Stimulated activated CD4-positive, alpha-beta T cell treated with anti-CD3 and anti-CD28 coated beads, TNF-alpha, amount 100 ng/mL, for 48 hours (primary cell): ENCODE measurements around the gene DPP8.
A peak's percentile ranks its signal among the peaks of the same experiment; 100 is the strongest.
"Not testable (repeated sequence)": the region's sequence is repeated elsewhere in the genome, so short reads cannot be mapped to it uniquely, and the experiment has no call there.

ENCODE experiments used
- DNase-seq, 3 donors: peaks; one replicate each; pipeline ENCODE4 v3.0.0-alpha.2; 2020; ENCODE audit warnings: low read depth in 3 of 3

Gene DPP8

DNA sequence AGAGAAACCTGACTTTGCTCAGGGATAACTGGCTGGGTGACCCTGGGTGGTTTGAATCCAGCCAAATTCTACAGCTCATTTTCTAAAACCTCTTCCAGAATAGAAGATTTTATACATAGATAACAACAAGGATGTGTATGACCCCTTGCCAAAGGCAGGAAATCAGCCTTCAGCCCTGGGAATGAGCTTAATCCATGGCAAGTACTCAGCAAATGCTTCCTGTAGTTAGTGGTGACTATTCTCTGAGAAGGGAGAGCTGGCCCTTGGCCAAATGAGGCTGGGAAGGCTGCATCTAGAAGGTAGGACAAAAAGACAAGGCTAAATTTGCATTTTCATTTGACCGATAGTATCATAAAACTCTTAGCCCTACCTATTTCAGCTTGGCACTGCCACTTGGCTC lies 8.1 kb upstream of the DPP8 start:
- no peak for DNase-seq

DNA sequence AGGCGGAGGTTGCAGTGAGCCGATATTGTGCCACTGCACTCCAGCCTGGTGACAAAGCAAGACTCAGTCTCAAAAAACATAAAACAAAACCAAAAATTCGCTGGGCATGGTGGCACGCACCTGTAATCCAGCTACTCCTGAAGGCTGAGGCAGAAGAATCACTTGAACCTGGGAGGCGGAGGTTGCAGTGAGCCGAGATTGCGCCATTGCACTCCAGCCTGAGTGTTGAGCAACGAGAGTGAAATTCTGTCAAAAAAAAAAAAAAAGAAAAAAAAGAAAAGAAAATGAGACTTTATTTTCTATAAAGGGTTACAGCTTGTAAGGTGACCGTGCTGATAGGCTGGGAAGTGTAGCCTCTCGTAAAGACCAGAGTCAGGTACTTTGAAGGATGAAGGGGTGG lies 6.7 kb upstream of the DPP8 start:
- DNase-seq: no peak

DNA sequence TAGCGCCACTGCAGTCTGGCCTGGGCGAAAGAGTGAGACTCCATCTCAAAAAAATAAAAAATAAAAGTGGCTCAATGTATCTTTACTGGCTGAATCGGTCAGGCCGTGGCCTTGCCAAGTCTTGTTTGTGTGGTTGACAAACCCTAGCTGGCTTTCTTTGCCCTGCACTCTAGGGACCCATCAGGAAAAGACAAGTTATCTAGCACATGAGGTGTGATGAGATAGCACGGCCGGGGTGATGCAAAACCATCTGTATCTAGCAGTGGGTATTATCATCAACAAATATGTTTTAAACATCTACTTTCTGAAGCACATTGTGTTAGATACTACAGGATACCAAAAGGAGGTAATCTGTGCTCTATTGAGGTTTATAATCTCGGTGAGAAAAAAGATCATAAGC lies 3.9 kb upstream of the DPP8 start:
- DNase-seq: no peak

DNA sequence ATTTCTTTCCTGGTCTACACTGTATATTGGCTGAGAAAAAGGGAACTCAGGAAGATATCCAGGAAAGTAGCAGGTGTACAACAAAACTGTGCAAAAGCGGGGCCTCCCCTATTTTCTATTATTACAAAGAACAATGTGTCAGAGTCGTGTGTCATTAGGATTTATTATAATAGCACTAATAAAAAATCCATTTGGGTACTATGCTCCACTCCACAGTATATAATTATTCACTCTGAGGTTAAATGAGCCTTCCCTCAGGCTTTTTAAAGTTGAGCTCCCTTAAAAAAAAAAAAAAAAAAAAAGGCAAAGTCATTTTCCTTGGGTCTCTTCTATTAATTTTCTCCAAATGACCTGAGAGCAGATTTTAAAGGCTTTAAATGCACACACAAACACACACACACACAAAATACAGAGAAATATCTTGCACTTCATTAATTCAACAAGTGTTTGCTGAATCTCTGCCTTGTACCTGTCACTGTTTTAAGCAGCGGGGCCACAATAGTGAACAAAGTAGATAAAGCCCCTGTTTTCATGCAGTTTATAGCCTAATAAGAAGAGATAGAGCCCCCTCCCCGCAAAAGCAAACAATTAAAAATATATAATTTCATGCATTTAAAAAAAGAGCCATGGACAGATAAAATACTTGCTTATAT lies 1.3 kb upstream of the DPP8 start:
- DNase-seq: no peak

GRCh38 chr15:65517866-65518207 lies 348 bp upstream of the DPP8 start:
- DNase-seq: no peak

- no peak for DNase-seq
Measured at GRCh38 chr15:65512807-65513416, 4.6 kb downstream of the DPP8 start.

DNA sequence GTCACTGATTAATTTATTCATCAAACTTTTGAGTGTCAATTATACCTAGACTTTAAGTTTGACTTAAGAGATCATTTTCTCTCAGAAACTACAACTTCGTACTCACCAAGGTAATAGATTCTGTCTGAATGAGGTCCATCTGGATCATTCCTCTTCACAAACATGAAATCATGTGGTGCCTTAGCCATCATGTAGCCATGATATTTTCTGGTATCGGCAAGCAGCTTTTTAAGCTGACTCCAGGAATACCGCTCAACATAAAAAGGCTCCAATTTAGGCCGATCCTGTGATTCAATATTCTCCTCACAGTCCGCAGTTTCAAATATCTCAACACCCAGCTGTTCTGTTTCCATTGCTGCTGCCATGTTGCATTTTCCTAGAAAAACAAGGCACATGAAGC lies 5.3 kb downstream of the DPP8 start:
- no peak for DNase-seq

- no peak for DNase-seq
Measured at GRCh38 chr15:65509321-65509720, 8.2 kb downstream of the DPP8 start.

- DNase-seq: no peak
Measured at GRCh38 chr15:65494076-65494475, 23.4 kb downstream of the DPP8 start.

GRCh38 chr15:65484876-65485275 lies 32.6 kb downstream of the DPP8 start:
- no peak for DNase-seq

GRCh38 chr15:65476903-65477302 lies 40.6 kb downstream of the DPP8 start:
- DNase-seq: no peak

- no peak for DNase-seq
Measured at GRCh38 chr15:65470866-65471265, 46.6 kb downstream of the DPP8 start.

GRCh38 chr15:65468229-65468909 lies 49.1 kb downstream of the DPP8 start:
- DNase-seq: no peak

DNA sequence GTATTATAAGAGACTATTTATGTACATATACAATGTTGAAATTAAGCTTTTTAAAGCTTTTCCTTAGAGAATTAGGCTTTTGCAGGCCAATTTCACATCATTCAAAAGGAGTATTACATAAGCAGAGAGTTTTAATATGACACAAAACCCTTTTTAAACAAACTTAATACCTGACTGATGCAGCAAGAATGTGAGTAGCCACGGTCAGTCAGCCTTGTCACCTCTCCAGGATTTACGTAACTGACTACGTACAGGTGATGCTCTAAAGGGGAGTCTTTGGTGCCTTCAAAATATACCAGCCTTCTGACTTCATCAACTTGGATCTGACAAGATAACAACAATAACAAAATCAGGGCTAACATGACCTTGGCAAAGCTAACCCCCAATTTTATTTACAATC lies 50.6 kb downstream of the DPP8 start:
- no peak for DNase-seq

- not testable (repeated sequence) for DNase-seq
Measured at GRCh38 chr15:65463096-65463495, 54.4 kb downstream of the DPP8 start.

DNA sequence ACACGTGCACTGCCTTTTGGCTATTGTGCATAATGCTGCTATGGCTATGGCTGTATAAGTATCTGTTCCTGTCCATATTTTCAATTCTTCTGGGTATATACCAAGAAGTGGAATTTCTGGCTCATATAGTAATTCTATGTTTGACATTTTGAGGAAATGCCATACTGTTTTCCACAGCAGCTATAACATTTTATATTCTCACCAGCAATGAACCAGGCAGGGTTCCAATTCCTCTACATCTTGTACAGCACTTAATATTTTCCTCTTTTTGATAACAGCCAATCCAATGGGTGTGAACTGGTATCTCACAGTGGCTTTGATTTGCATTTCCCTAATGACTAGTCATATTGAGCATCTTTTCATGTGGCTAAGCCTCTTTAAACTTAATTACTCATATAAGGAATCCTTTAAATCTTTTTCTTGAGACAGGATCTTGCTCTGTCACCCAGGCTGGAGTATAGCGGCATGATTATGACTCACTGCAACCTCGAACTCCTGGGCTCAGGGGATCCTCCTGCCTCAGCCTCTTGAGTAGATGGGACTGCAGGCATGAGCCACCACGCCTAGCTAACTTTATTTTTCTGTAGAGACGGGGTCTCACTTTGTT lies 56.6 kb downstream of the DPP8 start:
- peak; percentile 7 to 37 (median 13) for DNase-seq

DNA sequence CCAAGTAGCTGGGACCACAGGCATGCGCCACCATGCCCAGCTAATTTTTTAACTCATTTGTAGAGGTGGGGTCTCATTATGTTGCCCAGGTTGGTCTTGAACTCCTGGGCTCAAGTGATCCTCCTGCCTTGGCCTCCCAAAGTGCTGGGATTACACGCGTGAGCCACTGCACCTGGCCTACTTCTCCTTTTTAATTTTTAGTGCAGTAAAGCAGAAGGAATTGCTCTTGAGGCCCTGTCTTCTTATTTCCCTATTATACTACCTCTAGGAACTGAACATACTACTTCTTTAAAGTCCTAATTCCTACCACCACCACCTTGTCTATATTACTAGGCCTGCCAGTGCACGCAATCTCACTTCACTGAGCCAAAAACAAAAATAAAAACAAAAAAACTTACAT lies 62.2 kb downstream of the DPP8 start:
- not testable (repeated sequence) for DNase-seq

DNA sequence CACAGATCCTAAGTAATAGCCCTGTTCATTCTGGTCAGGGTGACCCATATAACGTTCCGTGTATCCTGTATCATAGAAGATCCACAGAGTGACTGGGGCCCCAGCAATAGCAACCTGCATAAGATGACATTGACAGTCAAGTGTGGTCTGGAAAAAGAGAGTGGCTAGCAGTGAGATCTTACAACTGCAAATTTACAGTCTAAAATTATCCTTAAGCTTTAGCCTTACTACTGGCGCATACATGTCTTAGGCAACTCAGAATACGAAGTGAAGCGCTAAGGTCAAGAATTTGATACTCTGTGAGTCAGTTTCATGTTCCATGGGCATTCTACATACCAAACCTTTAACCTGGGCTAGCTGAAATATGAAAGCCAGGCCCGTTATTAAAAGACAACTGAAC lies 65.5 kb downstream of the DPP8 start:
- DNase-seq: no peak

DNA sequence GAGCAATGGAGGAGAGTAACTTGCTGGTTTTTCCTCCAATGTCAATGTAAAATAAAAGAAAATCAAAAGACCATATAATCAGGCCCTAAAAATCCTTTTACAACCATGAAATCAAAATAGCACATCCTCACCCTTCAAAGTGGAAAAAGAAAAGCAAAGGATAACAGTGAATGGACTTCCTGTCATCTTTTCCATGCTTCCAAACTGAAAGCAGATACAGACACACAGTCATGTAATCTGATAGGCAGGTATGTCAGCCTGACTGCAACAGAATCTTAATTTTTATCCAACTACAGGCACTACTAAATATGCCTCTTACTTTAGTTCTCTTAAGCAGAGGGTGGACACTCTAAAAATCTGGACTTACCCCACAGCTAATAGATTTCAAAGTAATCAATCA lies 66.9 kb downstream of the DPP8 start:
- no peak for DNase-seq

DNA sequence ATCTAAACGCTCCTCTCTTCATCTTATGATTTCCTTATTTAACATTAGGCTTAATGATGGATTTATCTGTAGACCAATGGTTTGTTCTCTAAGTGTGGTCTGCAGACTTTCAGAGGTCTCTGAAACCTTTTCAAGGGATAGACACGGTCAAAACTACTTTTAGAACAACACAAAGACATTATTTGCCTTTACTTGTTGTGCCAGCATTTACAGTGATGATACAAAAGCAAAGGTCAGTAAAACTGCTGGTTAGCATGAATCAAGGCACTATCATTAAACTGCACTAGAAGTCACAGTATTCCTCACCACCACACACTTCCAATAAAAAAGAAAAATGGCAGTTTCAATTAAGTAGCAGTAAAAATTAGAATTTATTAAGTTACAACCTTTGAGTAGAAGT lies 70.3 kb downstream of the DPP8 start:
- DNase-seq: no peak

- no peak for DNase-seq
Measured at GRCh38 chr15:65434201-65434600, 83.3 kb downstream of the DPP8 start.

DNA sequence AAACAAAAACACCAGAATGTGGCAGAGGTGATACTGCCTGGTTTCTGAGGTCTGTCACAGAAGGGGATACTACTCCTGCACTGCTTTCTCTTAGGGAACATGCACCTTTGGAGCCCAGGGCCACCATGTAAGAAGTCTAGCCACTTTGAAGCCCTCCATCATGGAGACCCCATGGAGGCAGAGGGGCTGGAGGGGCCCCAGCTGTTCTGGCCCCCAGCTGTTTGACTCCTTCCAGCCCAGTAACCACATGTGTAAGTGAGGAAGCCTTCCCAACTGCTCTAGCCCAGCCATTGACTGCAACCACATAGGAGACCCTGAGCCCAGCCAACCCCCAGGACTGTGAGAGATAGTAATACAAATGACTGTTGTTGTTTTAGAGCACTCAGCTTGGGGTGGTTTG lies 85.8 kb downstream of the DPP8 start:
- DNase-seq: no peak

DNA sequence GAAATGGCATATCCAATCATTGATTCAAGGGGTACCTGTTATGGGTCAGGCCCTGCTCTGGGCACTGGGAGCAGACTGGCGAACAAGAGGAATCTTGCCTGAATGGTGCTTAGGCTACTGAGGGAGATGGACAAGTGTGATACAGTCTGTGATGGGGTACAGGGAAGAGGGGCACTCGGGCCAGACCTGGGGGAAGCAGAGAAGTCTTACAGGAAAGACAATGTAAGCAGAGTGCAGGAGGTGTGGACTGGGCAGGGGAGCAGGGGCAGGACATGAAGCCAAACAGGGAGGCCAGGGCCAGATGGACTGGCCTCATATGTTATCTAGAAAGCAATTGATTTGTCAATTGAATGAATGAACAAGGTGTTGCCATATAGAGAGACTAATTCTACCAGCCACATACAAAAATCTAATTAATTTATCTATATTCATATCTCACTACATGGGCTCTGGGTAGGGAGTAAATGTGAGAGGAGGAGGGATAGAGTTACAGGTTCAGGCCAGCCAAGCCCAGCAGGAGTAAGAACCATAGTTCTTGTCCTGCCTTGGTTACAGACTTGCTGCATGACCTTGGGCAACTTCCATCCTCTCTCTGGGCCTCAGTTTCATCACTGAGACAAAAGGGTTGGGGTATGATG lies 91.2 kb downstream of the DPP8 start:
- no peak for DNase-seq
